Stomach (tissue), 4 donors: Measurements from ENCODE around the gene SYNE4.

ENCODE experiments used
- CTCF ChIP-seq, 7 experiments: fragments of 450-650 bp in 4 of 7; fragments of 200-600 bp in 3 of 7; sonication (generic) in 3 of 7; IDR thresholded peaks; one replicate each; pipeline ENCODE4 v1.5.1; 2016 to 2019; ENCODE audit warnings: antibody characterized with exemption in 7 of 7, control low read depth in 2 of 7, mild to moderate bottlenecking in 1 of 7
- POLR2A ChIP-seq, 4 donors: fragments of 450-650 bp; IDR thresholded peaks; one replicate each; pipeline ENCODE4 v1.6.1; 2016; ENCODE audit warnings: antibody characterized with exemption in 4 of 4, control low read depth in 2 of 4, mild to moderate bottlenecking in 1 of 4, moderate library complexity in 1 of 4

- TF ChIP-seq POLR2A (IDR thresholded peaks at IDR 0.05) (no peak), CTCF (IDR thresholded peaks at IDR 0.05) (no peak)
These were observed 48.1 kb downstream of the SYNE4 start for GRCh38 chr19:35960432-35960972.
